Cardiac fibroblast (primary cell): ENCODE results near the gene FCHO1.

Experiments used
- DNase-seq, 2 donors: peaks; one replicate each; pipeline versions ENCODE4 v3.0.0 to v3.0.0-alpha.2; 2010; ENCODE audit warnings: low read depth in 2 of 2
- H3K4me3 ChIP-seq, 2 donors: replicated peaks in 1 of 2; 1 replicate in 1 of 2; 2 replicates in 1 of 2; pipeline ENCODE4 v1.5.1; 2011; ENCODE audit warnings: low read depth in 2 of 2, low read length in 2 of 2, mild to moderate bottlenecking in 2 of 2, moderate library complexity in 1 of 2
- CTCF ChIP-seq: IDR thresholded peaks from one replicate; pipeline ENCODE4 v1.5.1; 2011; ENCODE audit warnings: low read depth, mild to moderate bottlenecking, low read length, inconsistent platforms

Gene FCHO1

GRCh38 chr19:17754634-17755442 is 3.6 kb downstream of the FCHO1 start:
- no peak for TF ChIP-seq CTCF
- no peak for DNase-seq
- no peak overlapping the region for H3K4me3 ChIP-seq

GRCh38 chr19:17755443-17755890 is 4.2 kb downstream of the FCHO1 start:
- no peak for DNase-seq
- no peak for TF ChIP-seq CTCF
- no peak overlapping the region for H3K4me3 ChIP-seq

GRCh38 chr19:17755977-17756670 is 4.8 kb downstream of the FCHO1 start:
- no peak overlapping the region for H3K4me3 ChIP-seq
- TF ChIP-seq CTCF = no peak
- peak; percentile 47 to 64 for DNase-seq

- no peak overlapping the region for H3K4me3 ChIP-seq
- peak; percentile 53 to 64 for DNase-seq
- TF ChIP-seq CTCF = no peak
These were observed 5.8 kb downstream of the FCHO1 start for GRCh38 chr19:17757125-17757524.

- no peak for DNase-seq
- no peak overlapping the region for H3K4me3 ChIP-seq
- no peak for TF ChIP-seq CTCF
These were observed 7.2 kb downstream of the FCHO1 start for GRCh38 chr19:17758515-17758914.

- H3K4me3 ChIP-seq = no peak overlapping the region
- no peak for DNase-seq
- TF ChIP-seq CTCF = no peak
These were observed 9.9 kb downstream of the FCHO1 start for GRCh38 chr19:17761148-17761547.
